Gastroesophageal sphincter (tissue), 3 donors: ENCODE results near the gene TMEM138.

ENCODE experiments used
- EP300 ChIP-seq: sonication (generic); formaldehyde crosslinking; IDR thresholded peaks from one replicate; pipeline ENCODE4 v1.6.1; 2017; ENCODE audit warnings: antibody characterized with exemption, mild to moderate bottlenecking
- POLR2A ChIP-seq, 2 donors: fragments of 450-650 bp; IDR thresholded peaks; one replicate each; pipeline ENCODE4 v1.6.1; 2017; ENCODE audit warnings: antibody characterized with exemption in 2 of 2, mild to moderate bottlenecking in 2 of 2, moderate library complexity in 1 of 2
- POLR2AphosphoS5 ChIP-seq: sonication (generic); formaldehyde crosslinking; IDR thresholded peaks from one replicate; pipeline ENCODE4 v1.6.1; 2017; ENCODE audit warnings: antibody characterized with exemption
- TF ChIP-seq, protein P1 (sequence below), 4 experiments: fragments of 200-600 bp in 2 of 4; fragments of 450-650 bp in 2 of 4; sonication (generic) in 1 of 4; IDR thresholded peaks; one replicate each; pipeline ENCODE4 v1.5.1; 2017 to 2019; ENCODE audit warnings: antibody characterized with exemption in 4 of 4, mild to moderate bottlenecking in 2 of 4, moderate library complexity in 2 of 4

DNA sequence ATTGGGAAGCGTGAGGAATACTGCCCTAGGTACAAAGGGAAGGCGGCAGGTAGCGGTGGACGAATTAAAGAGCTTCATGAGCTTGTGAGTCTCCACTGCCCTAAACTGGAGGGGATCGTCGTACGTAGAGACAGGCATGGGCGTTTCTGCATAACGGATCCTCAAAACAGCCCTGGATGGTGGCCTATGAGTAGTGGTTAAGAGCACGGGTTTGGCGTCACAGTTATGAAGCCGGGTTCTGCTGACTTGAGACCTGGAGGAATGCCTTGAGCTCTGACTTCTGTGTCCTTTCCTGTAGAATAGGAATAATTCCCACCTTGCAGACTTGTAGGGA is 335 bp downstream of the TMEM138 start:
- TF ChIP-seq POLR2A (IDR thresholded peaks at IDR 0.05): no peak
- TF ChIP-seq, protein P1, sequence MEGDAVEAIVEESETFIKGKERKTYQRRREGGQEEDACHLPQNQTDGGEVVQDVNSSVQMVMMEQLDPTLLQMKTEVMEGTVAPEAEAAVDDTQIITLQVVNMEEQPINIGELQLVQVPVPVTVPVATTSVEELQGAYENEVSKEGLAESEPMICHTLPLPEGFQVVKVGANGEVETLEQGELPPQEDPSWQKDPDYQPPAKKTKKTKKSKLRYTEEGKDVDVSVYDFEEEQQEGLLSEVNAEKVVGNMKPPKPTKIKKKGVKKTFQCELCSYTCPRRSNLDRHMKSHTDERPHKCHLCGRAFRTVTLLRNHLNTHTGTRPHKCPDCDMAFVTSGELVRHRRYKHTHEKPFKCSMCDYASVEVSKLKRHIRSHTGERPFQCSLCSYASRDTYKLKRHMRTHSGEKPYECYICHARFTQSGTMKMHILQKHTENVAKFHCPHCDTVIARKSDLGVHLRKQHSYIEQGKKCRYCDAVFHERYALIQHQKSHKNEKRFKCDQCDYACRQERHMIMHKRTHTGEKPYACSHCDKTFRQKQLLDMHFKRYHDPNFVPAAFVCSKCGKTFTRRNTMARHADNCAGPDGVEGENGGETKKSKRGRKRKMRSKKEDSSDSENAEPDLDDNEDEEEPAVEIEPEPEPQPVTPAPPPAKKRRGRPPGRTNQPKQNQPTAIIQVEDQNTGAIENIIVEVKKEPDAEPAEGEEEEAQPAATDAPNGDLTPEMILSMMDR (IDR thresholded peaks at IDR 0.05): no peak
- no peak for TF ChIP-seq EP300
- no peak for TF ChIP-seq POLR2AphosphoS5
